Testis (tissue), 3 donors: ENCODE data around the gene APBB1IP. TPM values are rescaled to one million over a fixed set of nuclear protein-coding genes. Genes with fewer than 3 reads are reported as not detected.
"Not testable (repeated sequence)": the region's sequence is repeated elsewhere in the genome, so short reads cannot be mapped to it uniquely, and the experiment has no call there.

Source experiments
- DNase-seq: peaks from one replicate; pipeline ENCODE4 v3.0.0-alpha.2; 2019
- H3K27ac ChIP-seq, 2 donors: fragments of 200-600 bp; sonication (generic); one replicate each; pipeline ENCODE4 v1.5.1; 2019
- H3K27me3 ChIP-seq: fragments of 200-600 bp; sonication (generic); one replicate; pipeline ENCODE4 v1.5.1; 2019
- H3K36me3 ChIP-seq: fragments of 200-600 bp; sonication (generic); one replicate; pipeline ENCODE4 v1.5.1; 2017; ENCODE audit warnings: low read depth; ENCODE audit errors: missing control alignments
- H3K4me1 ChIP-seq: fragments of 200-600 bp; sonication (generic); one replicate; pipeline ENCODE4 v1.5.1; 2019
- H3K4me3 ChIP-seq, 2 donors: fragments of 200-600 bp; sonication (generic); one replicate each; pipeline ENCODE4 v1.5.1; 2017 to 2019
- H3K9me3 ChIP-seq: fragments of 200-600 bp; sonication (generic); one replicate; pipeline ENCODE4 v1.5.1; 2017
- POLR2A ChIP-seq: fragments of 450-650 bp; IDR thresholded peaks from one replicate; pipeline ENCODE4 v1.6.1; 2017; ENCODE audit warnings: antibody characterized with exemption, mild to moderate bottlenecking, moderate library complexity
- WGBS, 2 donors: methylation state at CpG; one replicate each; pipeline ENCODE4 v1.1.5; 2018; 5-methylcytosine and 5-hydroxymethylcytosine counted together
- intact Hi-C: fragments of 100-400 bp; cut with DNase I; formaldehyde crosslinking; loops from one replicate; pipeline ENCODE4 v1.15.1; 2023; ENCODE audit warnings: low total_unique reads
- polyA plus RNA-seq: library from polyadenylated mRNA; stranded (reverse); fragments of 350-450 nt; fragmentation: Illumina TruSeq; extraction: RNeasy Lipid Tissue Mini Kit (QIAGEN cat#74804); gene quantifications from one replicate; pipeline ENCODE4 v1.2.3, GENCODE V29; 2014; ENCODE audit warnings: low read depth, low replicate concordance; ENCODE audit not compliant: insufficient read depth
- total RNA-seq, 2 donors: library from RNA; depleted of rRNA; stranded (reverse); fragments of >200 nt; gene quantifications; one replicate each; pipeline ENCODE4 v1.2.3, GENCODE V29; 2016
- TF ChIP-seq, protein P1 (sequence below), 3 experiments: fragments of 450-650 bp in 2 of 3; fragments of 200-600 bp in 1 of 3; sonication (generic) in 1 of 3; IDR thresholded peaks; one replicate each; pipeline ENCODE4 v1.5.1; 2016 to 2019; ENCODE audit warnings: antibody characterized with exemption in 3 of 3, mild to moderate bottlenecking in 2 of 3, moderate library complexity in 1 of 3

Gene APBB1IP
- total and polyA plus RNA-seq, 3 donors from 2014 or later, result 0.55 to 3.0 (median 2.0) TPM

DNA sequence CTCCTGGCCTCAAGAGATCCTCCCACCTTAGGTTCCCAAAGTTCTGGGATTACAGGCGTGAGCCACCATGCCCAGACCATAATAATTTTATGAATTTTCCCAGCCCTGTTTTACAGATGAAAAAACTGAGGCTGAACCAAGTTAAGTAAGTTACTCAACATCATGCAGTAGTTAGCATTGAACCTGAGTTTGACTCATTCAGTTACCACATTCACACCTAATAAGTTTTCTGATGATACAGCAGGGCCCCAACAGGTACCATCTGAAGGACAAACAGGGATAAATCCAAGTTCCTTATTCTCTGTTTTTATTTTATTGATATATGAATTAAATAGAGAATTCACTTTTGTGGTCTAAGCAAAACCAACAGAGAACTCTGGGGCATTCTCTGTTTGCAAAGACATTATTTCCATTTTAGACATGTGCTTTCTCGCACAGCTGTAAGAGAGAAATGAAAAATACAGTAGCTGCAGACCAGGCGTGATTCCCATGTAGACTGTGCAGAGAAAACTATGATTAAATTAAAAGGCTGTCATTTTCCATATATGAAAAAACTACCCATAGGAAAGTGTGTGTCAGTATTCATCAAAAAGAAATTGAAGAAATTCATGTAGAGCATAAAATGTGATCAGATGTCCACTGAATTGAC, 26.6 kb downstream of the APBB1IP start:
- TF ChIP-seq, protein P1, sequence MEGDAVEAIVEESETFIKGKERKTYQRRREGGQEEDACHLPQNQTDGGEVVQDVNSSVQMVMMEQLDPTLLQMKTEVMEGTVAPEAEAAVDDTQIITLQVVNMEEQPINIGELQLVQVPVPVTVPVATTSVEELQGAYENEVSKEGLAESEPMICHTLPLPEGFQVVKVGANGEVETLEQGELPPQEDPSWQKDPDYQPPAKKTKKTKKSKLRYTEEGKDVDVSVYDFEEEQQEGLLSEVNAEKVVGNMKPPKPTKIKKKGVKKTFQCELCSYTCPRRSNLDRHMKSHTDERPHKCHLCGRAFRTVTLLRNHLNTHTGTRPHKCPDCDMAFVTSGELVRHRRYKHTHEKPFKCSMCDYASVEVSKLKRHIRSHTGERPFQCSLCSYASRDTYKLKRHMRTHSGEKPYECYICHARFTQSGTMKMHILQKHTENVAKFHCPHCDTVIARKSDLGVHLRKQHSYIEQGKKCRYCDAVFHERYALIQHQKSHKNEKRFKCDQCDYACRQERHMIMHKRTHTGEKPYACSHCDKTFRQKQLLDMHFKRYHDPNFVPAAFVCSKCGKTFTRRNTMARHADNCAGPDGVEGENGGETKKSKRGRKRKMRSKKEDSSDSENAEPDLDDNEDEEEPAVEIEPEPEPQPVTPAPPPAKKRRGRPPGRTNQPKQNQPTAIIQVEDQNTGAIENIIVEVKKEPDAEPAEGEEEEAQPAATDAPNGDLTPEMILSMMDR (IDR thresholded peaks at IDR 0.05), result no peak
- TF ChIP-seq POLR2A, result no peak
- no peak overlapping the region for H3K4me3 ChIP-seq
- 84 to 86% methylated on average over 3 of the region's 3 CpGs for WGBS, 2 donors
- no peaks in the 10 kb centered on the region for H3K9me3 ChIP-seq
- H3K27me3 ChIP-seq, result no peaks in the 10 kb centered on the region
- no peaks in the 10 kb centered on the region for H3K36me3 ChIP-seq
- no peak overlapping the region for H3K27ac ChIP-seq
- intact Hi-C loops, result no loop called here
- H3K4me1 ChIP-seq, result no peaks in the 10 kb centered on the region
- DNase-seq, result no peak

DNA sequence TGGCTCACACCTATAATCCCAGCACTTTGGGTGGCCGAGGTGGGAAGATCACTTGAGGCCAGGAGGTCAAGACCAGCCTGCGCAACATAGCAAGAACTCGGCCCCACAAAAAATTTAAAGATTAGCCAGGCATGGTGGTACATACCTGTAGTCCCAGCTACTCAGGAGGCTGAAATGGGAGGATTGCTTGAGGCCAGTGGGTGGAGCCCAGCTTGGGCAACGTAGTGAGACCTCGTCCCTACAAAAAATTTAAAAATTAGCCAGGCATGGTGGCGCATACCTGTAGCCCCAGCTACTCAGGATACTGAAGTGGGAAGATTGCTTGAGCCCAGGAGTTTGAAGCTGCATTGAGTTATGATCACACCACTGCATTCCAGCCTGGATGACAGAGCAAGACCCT, 28.4 kb downstream of the APBB1IP start:
- intact Hi-C loops, H3K4me3 ChIP-seq, DNase-seq, H3K36me3 ChIP-seq, H3K9me3 ChIP-seq, H3K4me1 ChIP-seq, H3K27me3 ChIP-seq, H3K27ac ChIP-seq: not testable (repeated sequence)
- 87 to 96% methylated on average over 6 of the region's 6 CpGs for WGBS, 2 donors

DNA sequence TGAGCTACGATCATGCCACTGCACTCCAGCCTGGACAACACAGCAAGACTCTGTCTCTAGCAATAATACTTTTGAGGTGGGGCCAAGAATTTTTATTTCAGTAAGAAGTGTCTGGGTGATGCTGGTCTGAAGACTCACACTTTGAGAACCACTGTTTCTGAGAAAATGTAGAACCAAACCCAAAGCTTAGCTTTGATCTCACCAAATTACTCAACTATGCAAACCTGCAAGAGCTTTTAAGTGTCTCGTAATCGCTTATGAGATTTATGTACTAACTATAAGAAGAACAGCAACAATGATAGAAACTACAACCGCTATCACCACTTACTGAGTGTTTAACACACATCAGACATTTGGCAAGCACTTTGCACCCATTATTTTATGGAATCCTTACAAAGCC, 29.5 kb downstream of the APBB1IP start:
- intact Hi-C loops, result no loop called here
- Histone ChIP-seq H3K4me3 (no peak overlapping the region), H3K36me3 (no peaks in the 10 kb centered on the region), H3K27me3 (no peaks in the 10 kb centered on the region), H3K27ac (no peak overlapping the region), H3K4me1 (no peaks in the 10 kb centered on the region), H3K9me3 (no peaks in the 10 kb centered on the region)
- TF ChIP-seq, protein P1 (IDR thresholded peaks at IDR 0.05), result no peak
- TF ChIP-seq POLR2A, result no peak
- no peak for DNase-seq
- WGBS, 2 donors, result 90 to 94% methylated on average over 4 of the region's 4 CpGs

DNA sequence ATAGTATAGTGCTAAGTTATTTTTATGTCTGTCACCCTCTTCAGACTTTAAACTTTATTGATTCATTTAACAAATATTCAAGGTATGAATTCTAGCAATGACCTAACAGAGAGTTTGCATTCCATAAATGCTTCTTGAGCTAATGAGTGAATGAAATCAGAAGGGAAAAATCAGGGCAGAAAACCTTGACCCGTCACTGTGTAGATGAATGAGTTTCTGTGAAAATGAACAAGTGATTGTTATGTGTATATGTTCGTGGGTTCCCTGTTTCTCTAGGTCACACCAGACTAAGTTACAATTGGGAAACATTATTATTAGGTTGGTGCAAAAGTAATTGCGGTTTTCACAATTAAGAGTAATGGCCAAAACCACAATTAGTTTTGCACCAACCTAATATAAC, 30.1 kb downstream of the APBB1IP start:
- WGBS, 2 donors, result 42 to 45% methylated on average over 3 of the region's 3 CpGs
- H3K27me3 ChIP-seq, result no peaks in the 10 kb centered on the region
- H3K4me1 ChIP-seq, result no peaks in the 10 kb centered on the region
- H3K36me3 ChIP-seq, result no peaks in the 10 kb centered on the region
- TF ChIP-seq, protein P1 (IDR thresholded peaks at IDR 0.05), result no peak
- no peak for TF ChIP-seq POLR2A
- no peaks in the 10 kb centered on the region for H3K9me3 ChIP-seq
- intact Hi-C loops, result no loop called here
- no peak overlapping the region for H3K27ac ChIP-seq
- DNase-seq, result no peak
- no peak overlapping the region for H3K4me3 ChIP-seq

DNA sequence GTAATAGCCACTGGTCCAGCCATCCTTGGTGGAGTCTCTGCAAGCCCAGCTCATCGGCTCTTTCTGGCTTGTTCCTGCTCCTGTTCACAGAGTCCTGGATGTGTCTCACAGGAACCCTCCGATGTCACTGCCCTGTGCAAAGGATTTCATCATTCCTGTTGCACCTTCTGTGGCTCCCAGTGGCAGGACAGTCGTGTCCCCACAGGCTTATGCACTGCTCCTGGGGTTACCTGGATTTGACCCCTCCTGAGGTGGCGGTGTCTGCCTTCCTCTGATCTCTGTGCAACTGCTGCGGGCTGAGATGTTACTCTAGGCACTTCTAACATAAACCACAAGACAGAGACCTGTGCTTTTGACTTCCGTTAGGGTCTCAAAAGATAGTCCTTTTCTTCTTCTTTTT, 30.6 kb downstream of the APBB1IP start:
- H3K4me1 ChIP-seq, result no peaks in the 10 kb centered on the region
- no peak for TF ChIP-seq POLR2A
- TF ChIP-seq, protein P1 (IDR thresholded peaks at IDR 0.05), result no peak

More for the DNA sequence above, 30.6 kb downstream of the APBB1IP start:
- no peak for DNase-seq
- Histone ChIP-seq H3K27me3 (no peaks in the 10 kb centered on the region), H3K4me3 (no peak overlapping the region), H3K36me3 (no peaks in the 10 kb centered on the region), H3K9me3 (no peaks in the 10 kb centered on the region), H3K27ac (no peak overlapping the region)
- 75 to 91% methylated on average over 5 to 6 of the region's 6 CpGs for WGBS, 2 donors
- intact Hi-C loops, result no loop called here
